ENCODE results near the gene TRAPPC5.
"Not testable (repeated sequence)": the region's sequence is repeated elsewhere in the genome, so short reads cannot be mapped to it uniquely, and the experiment has no call there.

DNA sequence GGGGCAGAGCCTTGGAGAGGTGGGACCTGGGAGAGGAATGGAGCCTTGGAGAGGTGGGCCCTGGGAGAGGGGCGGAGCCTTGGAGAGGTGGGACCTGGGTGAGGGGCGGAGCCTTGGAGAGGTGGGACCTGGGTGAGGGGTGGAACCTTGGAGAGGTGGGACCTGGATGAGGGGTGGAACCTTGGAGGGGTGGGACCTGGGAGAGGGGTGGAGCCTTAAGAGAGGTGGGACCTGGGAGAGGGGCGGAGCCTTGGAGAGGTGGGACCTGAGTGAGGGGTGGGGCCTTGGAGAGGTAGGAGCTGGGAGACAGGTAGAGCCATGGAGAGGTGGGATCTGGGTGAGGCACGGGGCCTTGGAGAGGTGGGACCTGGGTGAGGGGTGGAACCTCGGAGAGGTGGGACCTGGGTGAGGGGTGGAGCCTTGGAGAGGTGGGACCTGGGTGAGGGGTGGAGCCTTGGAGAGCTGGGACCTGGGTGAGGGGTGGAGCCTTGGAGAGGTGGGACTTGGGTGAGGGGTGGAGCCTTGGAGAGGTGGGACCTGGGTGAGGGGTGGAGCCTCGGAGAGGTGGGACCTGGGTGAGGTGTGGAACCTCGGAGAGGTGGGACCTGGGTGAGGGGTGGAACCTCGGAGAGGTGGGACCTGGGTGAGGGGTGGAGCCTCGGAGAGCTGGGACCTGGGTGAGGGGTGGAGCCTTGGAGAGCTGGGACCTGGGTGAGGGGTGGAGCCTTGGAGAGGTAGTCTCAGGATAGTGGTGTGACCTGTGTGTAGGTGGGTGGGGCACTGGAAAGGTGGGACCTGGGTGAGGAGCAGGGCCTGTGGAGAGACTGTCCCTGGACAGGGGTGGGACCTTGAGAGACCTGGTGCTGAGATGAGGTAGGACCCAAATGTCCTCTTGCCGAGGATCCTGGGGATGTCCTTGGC lies 36.7 kb upstream of the TRAPPC5 start:
- TF ChIP-seq POLR2A, POLR2AphosphoS5, EP300 (IDR thresholded peaks at IDR 0.05): not testable (repeated sequence)
- TF ChIP-seq, protein P1, sequence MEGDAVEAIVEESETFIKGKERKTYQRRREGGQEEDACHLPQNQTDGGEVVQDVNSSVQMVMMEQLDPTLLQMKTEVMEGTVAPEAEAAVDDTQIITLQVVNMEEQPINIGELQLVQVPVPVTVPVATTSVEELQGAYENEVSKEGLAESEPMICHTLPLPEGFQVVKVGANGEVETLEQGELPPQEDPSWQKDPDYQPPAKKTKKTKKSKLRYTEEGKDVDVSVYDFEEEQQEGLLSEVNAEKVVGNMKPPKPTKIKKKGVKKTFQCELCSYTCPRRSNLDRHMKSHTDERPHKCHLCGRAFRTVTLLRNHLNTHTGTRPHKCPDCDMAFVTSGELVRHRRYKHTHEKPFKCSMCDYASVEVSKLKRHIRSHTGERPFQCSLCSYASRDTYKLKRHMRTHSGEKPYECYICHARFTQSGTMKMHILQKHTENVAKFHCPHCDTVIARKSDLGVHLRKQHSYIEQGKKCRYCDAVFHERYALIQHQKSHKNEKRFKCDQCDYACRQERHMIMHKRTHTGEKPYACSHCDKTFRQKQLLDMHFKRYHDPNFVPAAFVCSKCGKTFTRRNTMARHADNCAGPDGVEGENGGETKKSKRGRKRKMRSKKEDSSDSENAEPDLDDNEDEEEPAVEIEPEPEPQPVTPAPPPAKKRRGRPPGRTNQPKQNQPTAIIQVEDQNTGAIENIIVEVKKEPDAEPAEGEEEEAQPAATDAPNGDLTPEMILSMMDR (IDR thresholded peaks at IDR 0.05) = not testable (repeated sequence)

Data from stomach (tissue), 4 donors.